IMR-90 (cell line): ENCODE data around the gene GJA4. TPM values are rescaled to one million over a fixed set of nuclear protein-coding genes. Genes with fewer than 3 reads are reported as not detected.
A peak's percentile ranks its signal among the peaks of the same experiment; 100 is the strongest.

Experiments used
- ATAC-seq: fragments of 200-7000 bp; cut with Tn5 transposase; 2 replicates; pipeline ENCODE4 v1.9.1; 2020; ENCODE audit warnings: low read depth, mild to moderate bottlenecking, moderate library complexity
- BruUV-seq: library from RNA; stranded (reverse); fragments of 400-500 nt; replicated peaks from 2 replicates; lab custom pipeline; 2021; lab: Mats Ljungman, UMichigan
- CTCF ChIA-PET: fragments of 300-600 bp; formaldehyde crosslinking; extraction: SDS; loops from one replicate; lab custom pipeline; 2021; ENCODE audit warnings: antibody characterized with exemption; lab: Yijun Ruan, JAX
- POLR2A ChIA-PET: fragments of 300-600 bp; sonication (Branson Sonifier 250); formaldehyde crosslinking; loops from one replicate; lab custom pipeline; 2022; ENCODE audit warnings: antibody characterized with exemption; ENCODE audit not compliant: unreplicated experiment; lab: Charles Lee
- DNase-seq: peaks from one replicate; pipeline ENCODE4 v3.0.0; 2013
- H2AFZ ChIP-seq: replicated peaks from 2 replicates; pipeline ENCODE3; 2013; ENCODE audit warnings: low read length, mild to moderate bottlenecking; ENCODE audit not compliant: poor library complexity
- H2AK5ac ChIP-seq: 2 replicates; pipeline ENCODE4 v1.6.1; 2013; ENCODE audit warnings: low read depth, low read length, inconsistent platforms
- H2AK9ac ChIP-seq: replicated peaks from 2 replicates; pipeline ENCODE3; 2013; ENCODE audit warnings: mild to moderate bottlenecking, low read depth, low read length, moderate library complexity; ENCODE audit not compliant: poor library complexity
- H2BK120ac ChIP-seq: 2 replicates; pipeline ENCODE4 v1.6.1; 2013; ENCODE audit warnings: low read depth, low read length, inconsistent platforms
- H2BK15ac ChIP-seq: 3 replicates; pipeline ENCODE4 v1.6.1; 2013; ENCODE audit warnings: low read depth, low read length, inconsistent platforms
- H2BK20ac ChIP-seq: 2 replicates; pipeline ENCODE4 v1.6.1; 2013; ENCODE audit warnings: low read depth, mild to moderate bottlenecking, inconsistent platforms, low read length, moderate library complexity
- H2BK5ac ChIP-seq: 2 replicates; pipeline ENCODE4 v1.6.1; 2013; ENCODE audit warnings: mild to moderate bottlenecking, low read depth, low read length, inconsistent platforms; ENCODE audit not compliant: poor library complexity, severe bottlenecking
- H3K14ac ChIP-seq: replicated peaks from 2 replicates; pipeline ENCODE4 v1.6.1; 2013; ENCODE audit warnings: low read depth, low read length, inconsistent platforms
- H3K18ac ChIP-seq: 2 replicates; pipeline ENCODE4 v1.6.1; 2013; ENCODE audit warnings: low read depth, low read length, control low read depth
- H3K23ac ChIP-seq: 2 replicates; pipeline ENCODE4 v1.6.1; 2013; ENCODE audit warnings: low read depth, low read length, inconsistent platforms
- H3K27ac ChIP-seq: 2 replicates; pipeline ENCODE4 v1.5.1; 2013; ENCODE audit warnings: mild to moderate bottlenecking, control low read depth, low read length; ENCODE audit not compliant: insufficient read depth
- H3K27me3 ChIP-seq: 2 replicates; pipeline ENCODE4 v1.6.1; 2013; ENCODE audit warnings: low read length; ENCODE audit not compliant: control insufficient read depth, insufficient read depth
- H3K36me3 ChIP-seq: 2 replicates; pipeline ENCODE4 v1.6.1; 2013; ENCODE audit warnings: low read length, mixed read lengths; ENCODE audit not compliant: control insufficient read depth, insufficient read depth
- H3K4ac ChIP-seq: 2 replicates; pipeline ENCODE4 v1.6.1; 2013; ENCODE audit warnings: low read depth, low read length, inconsistent platforms
- H3K4me1 ChIP-seq: 2 replicates; pipeline ENCODE4 v1.6.1; 2013; ENCODE audit warnings: low read length, mixed read lengths; ENCODE audit not compliant: control insufficient read depth, insufficient read depth
- H3K4me2 ChIP-seq: 2 replicates; pipeline ENCODE4 v1.6.1; 2013; ENCODE audit warnings: low read depth, mild to moderate bottlenecking, control low read depth, low read length, moderate library complexity
- H3K4me3 ChIP-seq: 2 replicates; pipeline ENCODE4 v1.5.1; 2013; ENCODE audit warnings: low read depth, mild to moderate bottlenecking, control low read depth, low read length, moderate library complexity; ENCODE audit not compliant: insufficient read depth
- H3K56ac ChIP-seq: 2 replicates; pipeline ENCODE4 v1.6.1; 2013; ENCODE audit warnings: low read length, inconsistent platforms; ENCODE audit not compliant: insufficient read depth; ENCODE audit errors: extremely low read depth
- H3K79me1 ChIP-seq, 2 experiments: 2 replicates each; pipeline ENCODE4 v1.6.1; 2013; ENCODE audit warnings: low read length in 2 of 2, inconsistent platforms in 1 of 2, low read depth in 1 of 2
- H3K9ac ChIP-seq: 2 replicates; pipeline ENCODE4 v1.6.1; 2013; ENCODE audit warnings: low read depth, low read length, control low read depth
- H3K9me1 ChIP-seq: 2 replicates; pipeline ENCODE4 v1.6.1; 2013; ENCODE audit warnings: low read length, inconsistent platforms; ENCODE audit not compliant: insufficient read depth
- H3K9me3 ChIP-seq: 2 replicates; pipeline ENCODE4 v1.6.1; 2013; ENCODE audit warnings: low read length; ENCODE audit not compliant: control insufficient read depth, insufficient read depth
- H4K20me1 ChIP-seq: 2 replicates; pipeline ENCODE4 v1.6.1; 2013; ENCODE audit warnings: low read length, inconsistent platforms; ENCODE audit not compliant: insufficient read depth
- H4K5ac ChIP-seq: 2 replicates; pipeline ENCODE4 v1.6.1; 2013; ENCODE audit warnings: mild to moderate bottlenecking, low read depth, low read length, control low read depth
- H4K8ac ChIP-seq, 2 experiments: 2 replicates each; pipeline ENCODE4 v1.6.1; 2013; ENCODE audit warnings: low read depth in 2 of 2, low read length in 2 of 2, control low read depth in 1 of 2, inconsistent platforms in 1 of 2
- H4K91ac ChIP-seq: 2 replicates; pipeline ENCODE4 v1.6.1; 2013; ENCODE audit warnings: low read depth, low read length, inconsistent platforms; ENCODE audit not compliant: insufficient read depth
- BHLHE40 ChIP-seq: fragments of 150-350 bp; IDR thresholded peaks from 2 replicates; pipeline ENCODE4 v1.6.1; 2016; ENCODE audit warnings: mild to moderate bottlenecking, low read depth, low read length
- CEBPB ChIP-seq: IDR thresholded peaks from 2 replicates; pipeline ENCODE4 v1.6.1; 2012; ENCODE audit warnings: low read depth, low read length, improper control_type of control experiment
- CHD1 ChIP-seq: IDR thresholded peaks from 2 replicates; pipeline ENCODE4 v1.6.1; 2012; ENCODE audit warnings: low read depth, low read length, improper control_type of control experiment
- ELK1 ChIP-seq: fragments of 150-350 bp; IDR thresholded peaks from 2 replicates; pipeline ENCODE4 v1.6.1; 2016; ENCODE audit warnings: low read depth, mild to moderate bottlenecking, low read length, moderate library complexity, borderline replicate concordance
- FOS ChIP-seq: fragments of 150-350 bp; IDR thresholded peaks from 2 replicates; pipeline ENCODE4 v1.6.1; 2016; ENCODE audit warnings: low read depth, low read length
- MAFK ChIP-seq: IDR thresholded peaks from 2 replicates; pipeline ENCODE4 v1.6.1; 2012; ENCODE audit warnings: low read depth, low read length, improper control_type of control experiment
- MAZ ChIP-seq: IDR thresholded peaks from 2 replicates; pipeline ENCODE4 v1.6.1; 2012; ENCODE audit warnings: low read depth, mild to moderate bottlenecking, low read length, improper control_type of control experiment, moderate library complexity, borderline replicate concordance
- MXI1 ChIP-seq: IDR thresholded peaks from 2 replicates; pipeline ENCODE4 v1.6.1; 2012; ENCODE audit warnings: low read depth, mild to moderate bottlenecking, low read length, moderate library complexity, borderline replicate concordance
- NFE2L2 ChIP-seq: fragments of 150-350 bp; IDR thresholded peaks from 2 replicates; pipeline ENCODE4 v1.6.1; 2016; ENCODE audit warnings: low read depth, mild to moderate bottlenecking, low read length
- POLR2A ChIP-seq: IDR thresholded peaks from 2 replicates; pipeline ENCODE4 v1.6.1; 2012; ENCODE audit warnings: mild to moderate bottlenecking, low read depth, low read length
- RAD21 ChIP-seq: IDR thresholded peaks from 2 replicates; pipeline ENCODE4 v1.6.1; 2012; ENCODE audit warnings: low read length, improper control_type of control experiment
- RCOR1 ChIP-seq: IDR thresholded peaks from 2 replicates; pipeline ENCODE4 v1.6.1; 2012; ENCODE audit warnings: mild to moderate bottlenecking, low read length, improper control_type of control experiment; ENCODE audit not compliant: insufficient replicate concordance
- RFX5 ChIP-seq: IDR thresholded peaks from 2 replicates; pipeline ENCODE4 v1.8.0; 2012; ENCODE audit warnings: low read depth, mild to moderate bottlenecking, low read length, moderate library complexity
- SMC3 ChIP-seq: fragments of 150-350 bp; IDR thresholded peaks from 2 replicates; pipeline ENCODE4 v1.6.1; 2016; ENCODE audit warnings: low read depth, mild to moderate bottlenecking, antibody characterized with exemption, low read length, moderate library complexity
- USF2 ChIP-seq: fragments of 150-350 bp; IDR thresholded peaks from 2 replicates; pipeline ENCODE4 v1.6.1; 2017; ENCODE audit warnings: mild to moderate bottlenecking, antibody characterized with exemption, low read length, low read depth
- WGBS, 2 experiments: methylation state at CpG; one replicate each; pipeline versions ENCODE4 v1.1.5 to v1.1.7; 2013; ENCODE audit warnings: missing lambda C conversion rate in 2 of 2; ENCODE audit not compliant: insufficient read length in 1 of 2; ENCODE audit errors: extremely low coverage in 2 of 2; 5-methylcytosine and 5-hydroxymethylcytosine counted together
- dilution Hi-C: fragments of 300-500 bp; cut with HindIII; formaldehyde crosslinking; loops from one replicate; pipeline ENCODE4 v1.14.3; 2018; ENCODE audit warnings: low sequenced_read_pairs; ENCODE audit not compliant: unreplicated experiment
- in situ Hi-C: fragments of 300-500 bp; cut with MboI; formaldehyde crosslinking; loops from 3 replicates; pipeline ENCODE4 v1.14.3; 2019; ENCODE audit warnings: low sequenced_read_pairs, inconsistent platforms, mixed read lengths
- intact Hi-C: fragments of 100-400 bp; cut with micrococcal nuclease; formaldehyde crosslinking; loops from 2 replicates; pipeline ENCODE4 v1.10.0; 2022
- polyA plus RNA-seq, 3 experiments: library from polyadenylated mRNA; depleted of rRNA; stranded (reverse); fragments of >200 nt; gene quantifications; 2 replicates each; pipeline ENCODE4 v1.2.3, GENCODE V29; 2012; ENCODE audit warnings: low replicate concordance in 1 of 3
- total RNA-seq: library from RNA; depleted of rRNA; stranded (reverse); fragments of >200 nt; gene quantifications from 2 replicates; pipeline ENCODE4 v1.2.3, GENCODE V29; 2012

The GJA4 gene
- total and polyA plus RNA-seq, 2 of the 4 experiments (the other 2 are of a cell fraction), result not detected

GRCh38 chr1:34749992-34750391 is 42.8 kb upstream of the GJA4 start:
- H3K4me1 ChIP-seq, result no peaks in the 10 kb centered on the region
- POLR2A ChIA-PET, result no interaction called here
- no peaks in the 10 kb centered on the region for H3K36me3 ChIP-seq
- H4K20me1 ChIP-seq, result no peaks in the 10 kb centered on the region
- H2AK9ac ChIP-seq, result no peak overlapping the region
- H3K14ac ChIP-seq, result no peak overlapping the region
- no peak overlapping the region for H3K23ac ChIP-seq
- dilution Hi-C loops (no loop called here), in situ Hi-C loops (loop anchor here (10.0 kb wide), 1 partner anchor 1115 kb away; no protein-coding TSS in a partner anchor), intact Hi-C loops (no loop called here)
- DNase-seq (no peak), ATAC-seq (peak; percentile 29)
- H2AFZ ChIP-seq, result no peak overlapping the region
- H3K4me3 ChIP-seq, result no peak overlapping the region
- no peaks in the 10 kb centered on the region for H3K79me1 ChIP-seq
- H3K4me2 ChIP-seq, result no peak overlapping the region
- H3K56ac ChIP-seq, result no peak overlapping the region
- no peak overlapping the region for H3K4ac ChIP-seq
- H4K8ac ChIP-seq, result no peak overlapping the region
- H2BK5ac ChIP-seq, result no peak overlapping the region
- no peaks in the 10 kb centered on the region for H3K9me3 ChIP-seq
- H2BK15ac ChIP-seq, result no peak overlapping the region
- no peak overlapping the region for H4K91ac ChIP-seq
- no peak overlapping the region for H2BK120ac ChIP-seq
- no peak for TF ChIP-seq FOS
- no peak for TF ChIP-seq RCOR1
- TF ChIP-seq BHLHE40, result no peak
- TF ChIP-seq SMC3, result no peak
- no peak for TF ChIP-seq CHD1
- TF ChIP-seq POLR2A, result no peak
- no peak for TF ChIP-seq RAD21
- no peak for TF ChIP-seq RFX5
- no peak for TF ChIP-seq ELK1
- no peak for TF ChIP-seq USF2
- no peak for TF ChIP-seq MXI1
- no peak for TF ChIP-seq MAZ
- no peak for TF ChIP-seq CEBPB
- TF ChIP-seq NFE2L2, result no peak
- TF ChIP-seq MAFK, result no peak
- no peak overlapping the region for H3K9ac ChIP-seq
- no peak overlapping the region for H2AK5ac ChIP-seq
- H3K27me3 ChIP-seq, result no peaks in the 10 kb centered on the region; the same call in 1 of the 2 replicates
- H3K18ac ChIP-seq, result no peak overlapping the region
- CTCF ChIA-PET, result no interaction called here
- H3K27ac ChIP-seq, result no peak overlapping the region
- H2BK20ac ChIP-seq, result no peak overlapping the region
- H3K9me1 ChIP-seq, result no peaks in the 10 kb centered on the region
- no peak overlapping the region for H4K5ac ChIP-seq
- 0% methylated on average over 3 of the region's 8 CpGs; no CpG with 5 or more reads in 1 of the 2 experiments for WGBS, 2 experiments
- no TSS peak for BruUV-seq
